Right hindlimb (tissue), 1 donor: ENCODE measurements around the gene DAB2IP.

Experiments used
- DNase-seq: peaks from one replicate; pipeline ENCODE4 v3.0.0-alpha.2; 2018

Gene DAB2IP

DNA sequence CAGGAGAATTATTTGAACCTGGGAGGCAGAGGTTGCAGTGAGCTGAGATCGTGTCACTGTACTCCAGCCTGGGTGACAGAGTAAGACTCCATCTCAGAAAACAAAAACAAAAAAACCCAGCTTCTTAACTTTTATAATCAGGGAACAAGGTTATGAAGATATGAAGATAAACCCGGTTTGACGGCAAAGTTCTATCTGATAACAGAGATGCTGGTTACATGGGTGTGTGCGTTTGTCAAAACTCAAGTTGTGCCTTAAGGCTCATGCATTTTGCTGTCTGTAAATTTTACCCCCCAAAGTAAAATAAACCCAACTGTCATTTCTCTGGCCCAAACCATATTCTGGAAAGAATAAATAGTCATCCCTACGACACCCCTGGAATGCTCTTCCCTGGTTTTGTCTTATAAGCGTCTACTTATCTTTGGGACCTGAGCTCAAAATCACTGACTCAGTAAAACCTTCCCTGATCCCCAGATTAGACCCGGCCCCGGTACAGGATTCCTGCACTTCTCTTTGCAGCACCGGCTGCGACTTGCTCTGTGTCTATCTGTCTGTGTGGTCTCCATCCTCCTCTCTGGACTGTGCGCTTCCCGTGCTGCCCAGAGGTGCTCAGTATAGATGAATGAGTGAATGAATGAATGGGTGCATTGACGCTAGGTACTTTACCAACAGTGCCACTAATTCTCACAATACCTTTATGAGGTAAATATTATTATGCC, 172.2 kb downstream of the DAB2IP start:
- DNase-seq: no peak

DNA sequence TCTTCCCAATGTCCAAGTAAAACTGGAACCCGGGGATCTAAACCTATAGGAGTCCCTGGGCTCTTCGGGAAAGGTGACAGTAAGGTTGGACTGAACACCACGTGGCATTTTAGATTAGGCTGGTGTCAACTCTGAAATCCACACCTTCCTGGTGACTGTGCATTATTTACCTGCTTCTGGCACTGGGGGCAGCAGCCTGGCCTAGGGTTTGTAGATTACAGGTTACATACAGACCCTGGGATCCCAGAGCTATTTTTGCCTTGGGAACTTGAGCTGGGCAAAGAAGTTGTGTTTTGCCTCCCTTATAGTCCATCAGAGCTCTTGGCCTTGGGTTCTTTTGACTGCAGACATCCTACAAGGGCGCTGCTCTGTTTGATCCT, 173.2 kb downstream of the DAB2IP start:
- no peak for DNase-seq

DNA sequence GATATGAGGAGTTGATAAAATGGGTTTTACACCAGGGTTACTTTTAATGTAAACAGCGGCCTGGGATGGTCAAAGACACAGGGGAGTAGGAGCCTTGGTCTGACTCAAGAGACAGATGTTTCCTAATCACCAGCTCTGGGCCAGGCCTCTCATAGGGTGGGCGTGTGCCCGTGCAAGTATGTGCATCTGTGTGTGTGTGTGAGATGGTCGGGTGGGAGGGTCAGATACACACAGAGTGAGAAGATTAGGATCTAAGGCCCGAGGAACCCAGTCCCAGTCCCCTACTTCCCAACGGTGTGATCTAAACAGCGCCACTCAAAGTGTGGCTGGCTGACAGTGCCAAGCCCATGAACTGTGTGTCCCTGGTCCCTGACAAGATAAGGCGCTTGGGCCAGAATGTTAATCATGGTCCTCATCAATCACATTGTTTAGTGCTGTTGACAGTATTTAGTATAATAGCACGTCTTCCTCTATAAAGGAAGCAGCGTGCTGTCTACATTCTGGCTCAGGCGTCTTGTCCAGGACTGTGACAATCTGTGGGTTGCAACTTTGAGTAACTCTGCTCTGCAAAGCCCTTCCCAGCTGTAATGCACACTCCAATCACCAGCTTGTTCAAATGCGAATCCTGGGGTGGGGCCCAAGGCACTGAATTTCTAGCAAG, 173.7 kb downstream of the DAB2IP start:
- DNase-seq: no peak

DNA sequence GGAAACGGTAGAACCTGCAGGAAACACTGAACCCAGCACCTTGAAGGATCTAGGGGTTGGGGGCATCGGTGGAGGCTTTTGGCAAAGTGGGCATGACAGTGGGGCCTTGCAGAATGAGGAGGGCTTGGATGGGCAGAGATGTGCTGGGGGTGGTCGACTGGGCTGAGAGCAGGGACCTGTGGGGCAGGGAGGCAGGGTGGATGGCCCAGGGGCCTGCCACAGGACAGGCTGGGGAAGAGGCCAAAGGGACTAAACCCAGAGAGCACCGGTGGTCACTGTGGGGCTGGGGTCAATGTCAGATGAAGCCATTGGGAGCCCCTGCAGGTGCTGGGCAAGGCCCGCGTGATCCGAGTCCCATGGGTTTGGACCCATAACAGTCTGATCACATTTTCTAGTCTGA, 175.3 kb downstream of the DAB2IP start:
- DNase-seq: no peak

GRCh38 chr9:121827251-121827967, 176.0 kb downstream of the DAB2IP start:
- DNase-seq: no peak

DNA sequence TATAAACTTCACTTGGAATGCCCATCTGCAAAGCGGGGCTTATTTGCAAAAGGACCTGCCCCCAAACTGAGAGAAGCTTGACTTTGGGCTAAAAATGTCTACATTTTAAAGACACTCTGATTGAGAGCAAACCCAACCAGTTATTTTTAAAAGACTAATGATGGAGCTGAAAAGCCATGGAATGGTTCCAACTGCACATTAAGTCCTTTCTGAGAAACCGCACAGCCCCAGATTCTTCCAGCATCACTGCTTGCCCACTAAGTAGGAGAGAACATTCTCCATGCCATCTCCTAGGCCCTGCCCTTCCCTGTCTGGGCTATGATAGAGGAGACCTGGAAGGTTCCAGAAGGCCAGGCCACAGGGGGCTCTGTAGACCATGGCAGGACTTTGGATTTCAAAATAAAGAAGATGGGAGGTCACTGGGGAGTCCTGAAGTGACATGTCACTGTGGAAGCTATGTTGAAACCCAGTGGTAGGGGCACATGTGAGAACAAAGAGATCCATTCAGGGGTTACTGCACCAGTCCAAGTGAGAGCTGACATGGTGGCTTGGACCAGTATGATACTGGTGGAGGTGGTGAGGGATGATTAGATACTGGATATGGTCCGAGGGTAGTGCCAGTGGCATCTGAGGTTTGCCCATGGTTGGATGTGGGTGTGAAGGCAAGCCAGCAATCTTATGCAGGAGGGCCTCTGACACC, 179.2 kb downstream of the DAB2IP start:
- no peak for DNase-seq

GRCh38 chr9:121831869-121832268, 180.4 kb downstream of the DAB2IP start:
- DNase-seq: no peak

DNA sequence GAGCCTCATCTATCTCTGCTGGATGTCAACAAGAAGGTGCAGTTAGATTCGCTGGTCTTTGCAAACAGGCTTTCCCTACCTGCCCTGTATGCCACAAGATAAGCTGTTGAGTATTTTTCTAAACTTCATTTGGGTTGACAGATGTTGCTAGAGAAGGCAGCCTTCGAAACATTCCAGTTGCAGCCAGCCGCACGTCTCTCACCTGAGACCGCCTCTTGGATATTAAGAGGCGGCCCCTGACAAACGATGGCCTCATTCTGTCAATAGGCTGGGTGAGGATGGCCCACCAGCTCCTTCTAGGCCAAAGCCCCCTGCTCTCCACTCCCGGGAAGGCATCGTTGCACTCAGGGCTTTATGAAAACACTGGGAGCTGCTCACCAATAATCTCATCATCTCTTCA, 181.6 kb downstream of the DAB2IP start:
- DNase-seq: no peak
